Fibroblast of skin of left quadriceps (primary cell): ENCODE measurements around the gene EXOC7.
"Not testable (repeated sequence)": the region's sequence is repeated elsewhere in the genome, so short reads cannot be mapped to it uniquely, and the experiment has no call there.

ENCODE experiments used
- DNase-seq, 2 experiments: peaks; one replicate each; pipeline ENCODE4 v3.0.0-alpha.2; 2013; ENCODE audit warnings: low read depth in 2 of 2

The EXOC7 gene

DNA sequence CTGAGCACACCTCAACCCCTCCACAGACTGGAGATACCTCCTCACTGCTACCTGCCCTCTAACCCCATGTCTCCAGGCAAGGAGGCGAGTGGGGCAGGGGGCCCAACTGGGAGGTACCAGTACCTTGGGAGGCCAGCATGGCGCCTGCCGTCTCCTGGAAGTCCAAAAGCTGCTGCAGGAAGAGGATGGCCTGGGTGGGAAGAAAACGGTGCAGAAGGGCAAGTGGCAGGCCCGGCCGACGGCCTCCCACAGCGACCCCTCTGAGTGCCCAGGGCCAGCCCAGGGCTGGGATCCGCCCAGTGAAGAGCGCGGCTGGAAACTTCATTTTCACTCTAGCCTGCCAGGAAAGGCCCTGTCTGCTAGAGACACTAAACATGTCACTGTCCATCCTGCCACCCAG is 16.1 kb downstream of the EXOC7 start:
- DNase-seq: no peak

DNA sequence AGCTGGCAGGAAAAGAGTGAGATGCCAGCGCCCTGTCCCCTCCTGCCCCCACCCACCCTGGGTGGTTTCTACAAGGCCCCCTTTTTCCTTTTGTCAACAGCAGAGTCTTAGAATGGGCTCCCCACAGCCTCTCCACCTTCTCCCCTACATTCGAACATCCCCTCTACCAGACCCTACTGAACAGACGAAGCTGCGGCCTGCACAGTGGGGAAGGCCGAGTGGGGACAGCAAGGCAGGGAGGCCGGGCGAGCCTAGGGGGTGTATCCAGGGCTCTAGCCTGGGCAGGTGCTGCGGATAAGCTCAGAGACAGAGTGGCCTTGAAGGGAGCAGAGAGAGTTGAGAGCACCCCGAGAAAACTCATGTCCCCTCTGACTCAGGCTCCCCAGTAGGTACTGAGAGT is 17.2 kb downstream of the EXOC7 start:
- DNase-seq: no peak

DNA sequence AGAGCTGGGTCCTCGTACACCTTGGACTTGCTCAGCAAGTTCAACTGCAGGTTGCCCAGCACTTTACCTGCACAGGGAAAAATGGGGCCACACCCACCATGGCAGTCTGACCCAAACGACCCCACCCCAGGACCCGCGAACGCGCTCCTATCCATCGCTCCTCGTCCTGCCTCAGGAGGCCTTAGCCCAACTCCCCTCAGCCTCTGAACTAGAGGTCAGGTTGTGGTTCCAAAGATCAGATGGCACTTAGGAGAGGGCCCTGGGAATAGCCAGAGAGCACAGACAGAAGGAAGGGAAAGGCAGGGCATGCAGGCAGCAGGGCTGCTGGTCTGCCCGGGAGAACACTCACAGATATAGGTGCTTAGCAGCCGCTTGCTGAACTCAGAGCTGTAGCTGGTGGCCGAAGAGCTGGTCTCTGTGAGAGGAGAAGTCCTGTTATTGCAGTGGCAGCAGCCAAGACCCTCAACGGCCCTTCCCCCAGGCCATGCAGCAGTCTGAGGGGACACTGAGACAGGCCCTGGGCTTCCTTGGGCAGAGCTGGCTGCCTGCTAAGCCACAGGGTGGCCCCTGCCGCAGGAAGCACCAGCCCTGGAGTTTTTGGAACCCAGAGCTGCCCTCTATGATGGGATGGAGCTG is 17.7 kb downstream of the EXOC7 start:
- no peak for DNase-seq

DNA sequence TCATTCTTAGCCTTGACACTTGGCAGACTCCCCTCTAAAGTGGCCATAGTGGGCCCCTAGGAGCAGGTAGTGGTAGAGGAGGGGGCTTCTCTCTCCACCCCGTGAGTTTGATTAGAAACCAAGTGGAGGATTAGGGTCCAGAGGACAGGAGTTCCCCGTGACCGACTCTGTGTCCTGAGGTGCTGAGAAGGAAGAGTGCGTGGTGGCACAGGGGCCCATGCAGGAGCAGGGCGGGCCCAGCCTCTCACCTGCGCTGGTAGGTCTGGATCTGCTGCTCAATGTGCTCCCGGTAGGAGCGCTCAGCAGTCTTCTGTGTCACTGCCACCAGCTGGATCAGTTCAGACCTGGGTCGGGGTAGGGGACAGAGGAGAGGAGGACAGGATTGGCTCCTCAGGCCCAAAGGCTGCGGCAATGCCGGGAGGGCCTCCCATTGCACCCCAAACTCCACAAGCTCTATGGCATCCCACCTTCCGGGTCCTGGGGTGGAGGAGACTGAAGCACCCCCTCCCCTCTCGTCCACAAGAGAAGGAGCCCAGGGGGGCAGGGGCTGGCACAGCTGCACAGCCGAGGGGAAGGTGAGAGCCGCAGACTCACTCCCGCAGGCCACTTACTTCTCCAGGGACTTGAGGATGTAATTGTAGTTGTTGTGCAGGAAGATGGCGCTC is 18.4 kb downstream of the EXOC7 start:
- no peak for DNase-seq

DNA sequence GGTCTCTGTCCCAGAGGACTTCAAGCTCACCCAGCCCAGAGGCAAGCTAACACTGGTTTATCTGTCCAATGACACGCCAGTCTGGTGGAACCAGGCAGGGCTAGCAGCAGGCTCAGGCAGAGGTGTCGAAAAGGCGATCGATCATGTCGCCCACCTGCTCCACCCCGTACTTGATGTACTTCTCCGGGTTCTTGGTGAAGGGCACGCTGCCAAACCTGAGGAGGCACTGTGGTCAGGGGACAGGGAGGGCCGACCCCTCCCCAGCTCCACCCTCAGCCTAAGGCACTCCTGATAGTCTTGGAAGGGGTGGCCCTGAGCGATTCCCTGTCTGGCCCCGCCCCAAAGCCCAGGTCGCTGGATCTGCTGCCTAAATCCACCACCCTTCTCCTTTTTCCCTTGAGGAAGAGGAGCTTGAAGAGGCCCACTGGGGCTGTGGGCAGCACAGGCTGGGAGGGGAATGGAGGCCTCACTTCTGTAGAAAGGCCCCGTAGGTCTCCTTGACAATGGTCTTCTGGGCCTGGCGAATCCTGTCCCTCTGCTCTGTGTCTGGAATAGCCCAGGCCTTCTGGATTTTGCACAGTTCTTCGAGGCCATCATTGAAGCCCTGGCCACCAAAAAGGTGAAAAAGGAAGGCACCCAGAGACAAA is 19.9 kb downstream of the EXOC7 start:
- no peak for DNase-seq

DNA sequence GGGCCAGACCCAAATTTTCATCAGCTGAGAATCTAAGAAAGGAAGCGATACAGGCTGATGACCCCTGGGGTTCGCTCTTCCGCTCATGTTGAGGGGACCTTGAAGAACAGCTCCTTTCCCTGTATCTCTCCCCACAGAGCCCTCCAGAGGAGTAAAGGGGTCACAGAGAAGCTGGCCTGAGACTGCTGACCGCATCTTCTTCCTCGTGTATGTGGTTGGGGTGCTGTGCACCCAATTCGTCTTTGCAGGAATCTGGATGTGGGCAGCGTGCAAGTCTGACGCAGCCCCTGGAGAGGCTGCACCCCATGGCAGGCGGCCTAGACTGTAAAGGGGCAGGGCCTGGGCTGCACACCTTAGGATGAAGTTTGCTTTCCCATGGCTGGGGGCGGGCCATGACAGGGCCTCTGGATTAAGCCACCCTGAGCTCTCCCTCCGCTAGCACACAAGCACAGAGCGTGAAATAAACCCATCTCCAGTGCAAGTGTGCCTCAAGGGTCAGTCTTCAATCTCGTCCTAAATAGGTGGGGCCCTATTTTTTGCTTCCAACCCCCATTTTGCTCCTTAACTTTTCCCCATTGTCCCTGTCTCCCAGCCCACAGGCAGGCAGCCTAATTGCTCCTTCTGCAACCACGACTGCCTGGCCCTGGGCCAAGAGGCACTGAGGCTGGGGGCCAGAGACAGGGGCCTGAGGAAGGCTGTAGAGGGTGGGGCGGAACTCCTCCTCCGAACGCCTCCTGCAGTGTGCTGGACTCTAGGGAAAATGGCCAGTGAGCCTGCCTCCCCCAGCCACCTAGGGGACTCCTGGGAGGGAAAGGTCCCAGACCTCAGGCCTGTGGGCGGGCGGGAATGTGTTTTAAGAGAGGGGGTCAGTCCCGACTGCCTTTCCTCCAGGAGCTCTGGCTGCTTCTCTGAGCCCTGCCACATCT is 21.0 kb downstream of the EXOC7 start:
- no peak for DNase-seq

DNA sequence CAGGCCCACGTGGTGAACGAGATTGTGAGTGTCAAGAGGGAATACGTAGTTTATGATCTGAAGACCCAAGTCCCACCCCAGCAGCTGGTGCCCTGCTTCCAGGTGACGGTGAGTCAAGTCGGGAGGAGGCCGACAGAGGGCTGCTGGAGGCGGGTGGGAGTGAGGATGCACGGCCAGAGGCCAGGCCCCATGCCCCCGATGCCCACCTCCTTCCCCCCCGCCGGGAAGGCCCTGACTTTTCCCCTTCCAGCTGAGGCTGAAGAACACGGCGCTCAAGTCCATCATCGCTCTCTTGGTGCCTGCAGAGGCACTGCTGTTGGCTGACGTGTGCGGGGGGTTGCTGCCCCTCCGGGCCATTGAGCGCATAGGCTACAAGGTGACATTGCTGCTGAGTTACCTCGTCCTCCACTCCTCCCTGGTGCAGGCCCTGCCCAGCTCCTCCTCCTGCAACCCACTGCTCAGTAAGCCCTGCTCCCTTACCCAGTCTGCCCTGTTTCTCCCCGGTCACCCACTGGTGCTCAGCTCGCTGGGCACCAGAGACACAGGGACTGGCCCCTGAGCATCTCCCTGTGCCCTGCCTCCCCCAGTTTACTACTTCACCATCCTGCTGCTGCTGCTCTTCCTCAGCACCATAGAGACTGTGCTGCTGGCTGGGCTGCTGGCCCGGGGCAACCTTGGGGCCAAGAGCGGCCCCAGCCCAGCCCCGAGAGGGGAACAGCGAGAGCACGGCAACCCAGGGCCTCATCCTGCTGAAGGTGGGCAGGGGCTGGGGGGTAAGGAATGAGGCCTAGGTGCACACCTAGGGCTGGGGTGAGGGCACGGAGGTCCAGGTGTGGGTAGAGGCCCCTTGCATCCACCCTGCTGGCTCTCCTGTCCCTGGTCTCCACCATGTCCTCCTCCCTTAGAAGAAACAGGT is 22.0 kb downstream of the EXOC7 start:
- DNase-seq: no peak

DNA sequence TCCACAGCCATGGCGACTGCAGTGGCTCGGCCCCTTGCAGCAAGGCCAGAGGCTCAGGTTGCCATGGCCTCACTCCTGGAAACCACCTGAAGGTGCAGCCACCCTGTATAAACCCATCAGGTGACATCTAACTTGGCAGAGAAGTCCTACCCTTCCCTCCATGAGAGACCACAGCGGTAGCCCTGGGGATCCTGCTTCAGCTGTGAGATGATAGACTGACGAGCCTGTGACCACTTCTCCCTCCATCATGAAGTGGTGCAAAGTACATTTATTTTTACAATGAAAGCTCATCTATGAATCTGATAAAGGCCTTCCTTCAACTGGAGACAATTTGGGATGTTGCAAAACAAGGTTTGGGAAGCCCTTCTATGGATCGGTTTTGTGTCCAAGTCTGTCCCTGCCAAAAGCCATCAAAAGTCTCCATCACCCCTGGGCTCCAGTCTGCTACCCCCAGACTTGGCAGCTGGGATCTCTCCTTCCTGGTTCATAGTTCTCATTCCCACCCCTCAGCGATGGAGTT is 22.8 kb downstream of the EXOC7 start:
- DNase-seq: no peak

DNA sequence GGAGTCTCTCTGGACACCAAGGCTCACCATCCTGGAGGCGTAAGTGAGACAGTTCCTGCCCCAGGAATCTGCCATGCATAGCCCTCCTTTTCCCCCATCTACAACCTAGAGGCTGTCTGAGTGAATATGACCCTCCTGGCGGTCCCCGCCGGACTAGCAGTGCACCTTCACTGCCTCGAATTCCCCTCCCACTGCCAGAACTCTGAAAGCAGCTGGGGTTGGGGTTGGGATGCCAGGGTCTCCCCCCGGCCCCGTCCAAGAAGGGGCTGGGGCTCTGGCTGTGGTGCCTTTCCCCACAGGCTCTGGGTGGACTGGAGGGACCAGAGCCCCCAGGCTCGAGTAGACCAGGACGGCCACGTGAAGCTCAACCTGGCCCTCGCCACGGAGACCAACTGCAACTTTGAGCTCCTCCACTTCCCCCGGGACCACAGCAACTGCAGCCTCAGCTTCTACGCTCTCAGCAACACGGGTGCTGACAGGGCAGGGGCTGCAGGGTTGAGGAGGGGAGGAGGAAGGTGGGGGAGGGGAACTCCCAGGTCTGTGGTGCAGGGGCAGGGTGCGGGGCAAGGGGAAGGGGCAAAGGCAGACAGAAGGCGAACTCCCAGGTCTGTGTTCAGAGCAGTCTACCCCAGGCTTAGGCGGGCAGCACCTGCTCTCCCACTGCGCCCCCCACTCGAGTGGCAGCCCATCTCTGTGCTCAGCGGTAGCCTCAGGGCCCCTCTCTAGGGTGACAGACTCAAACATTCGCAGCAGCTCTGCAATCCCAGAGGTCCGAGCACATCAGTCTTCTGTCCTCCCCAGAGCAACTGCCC is 23.4 kb downstream of the EXOC7 start:
- DNase-seq: no peak

DNA sequence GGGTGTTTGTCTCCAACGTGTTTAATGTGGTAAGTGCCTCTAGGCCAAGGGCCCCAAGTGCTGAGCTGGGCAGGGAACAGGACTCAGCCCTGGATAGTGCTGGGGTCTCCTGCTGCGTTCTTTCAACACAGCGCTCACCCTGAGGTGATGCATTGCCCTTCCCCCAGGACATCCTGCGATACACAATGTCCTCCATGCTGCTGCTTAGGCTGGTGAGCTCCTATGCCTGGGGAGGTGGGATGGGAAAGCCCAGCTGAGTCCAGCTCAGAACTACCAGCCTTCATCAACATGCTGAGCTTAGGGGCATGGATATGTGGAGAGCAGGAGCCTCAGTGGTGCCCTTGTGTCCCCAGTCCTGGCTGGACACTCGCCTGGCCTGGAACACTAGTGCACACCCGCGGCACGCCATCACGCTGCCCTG is 24.0 kb downstream of the EXOC7 start:
- DNase-seq: no peak

DNA sequence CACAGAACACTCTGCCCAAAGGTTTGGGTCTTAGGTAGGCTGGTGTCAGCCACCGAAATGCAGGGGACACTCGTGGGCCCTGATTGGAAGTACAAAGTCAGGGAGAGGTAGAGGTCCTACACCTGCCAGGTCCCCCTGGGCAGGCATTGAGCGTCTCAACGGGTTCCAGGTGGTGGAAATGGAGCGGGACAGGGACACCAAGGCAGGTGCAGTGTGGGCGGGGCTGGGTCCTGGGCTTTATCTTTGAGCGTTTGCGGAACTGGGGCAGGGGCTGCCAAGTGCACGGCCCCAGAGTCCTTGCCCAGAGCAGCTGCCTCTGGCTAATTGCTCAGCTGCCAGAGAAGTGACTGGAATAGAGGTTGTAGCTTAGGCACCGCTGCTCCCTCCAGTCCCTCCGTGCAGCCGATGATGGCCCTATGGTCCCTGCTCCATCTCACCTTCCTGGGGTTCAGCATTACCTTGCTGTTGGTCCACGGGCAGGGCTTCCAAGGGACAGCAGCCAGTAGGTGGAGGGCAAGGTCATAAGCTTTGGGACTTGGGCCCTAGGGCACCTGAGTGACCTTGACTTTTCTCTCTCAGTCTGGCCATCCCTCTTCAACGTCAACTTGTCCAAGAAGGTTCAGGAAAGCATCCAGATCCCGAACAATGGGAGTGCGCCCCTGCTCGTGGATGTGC is 24.6 kb downstream of the EXOC7 start, which contains the start of gene ZACN:
Gene ZACN (plus strand): TSS at position 323 of the 675 bp plus-strand sequence. CDS start 83 bp downstream, at position 406.
- no peak for DNase-seq

DNA sequence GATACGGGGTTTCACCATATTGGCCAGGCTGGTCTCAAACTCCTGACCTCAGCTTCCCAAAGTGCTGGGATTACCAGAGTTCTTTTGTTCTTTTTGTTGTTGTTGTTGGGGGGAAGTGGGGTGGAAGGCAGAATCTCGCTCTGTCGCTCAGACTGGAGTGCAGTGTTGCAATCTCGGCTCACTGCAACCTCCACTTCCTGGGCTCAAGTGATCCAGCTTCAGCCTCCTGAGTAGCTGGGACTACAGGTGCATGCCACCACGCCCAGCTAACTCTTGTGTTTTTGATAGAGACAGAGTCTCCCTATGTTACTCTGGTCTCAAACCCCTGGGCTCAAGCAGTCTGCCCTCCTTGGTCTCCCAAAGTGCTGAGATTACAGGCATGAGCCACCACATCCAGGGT is 25.2 kb downstream of the EXOC7 start:
- not testable (repeated sequence) for DNase-seq

DNA sequence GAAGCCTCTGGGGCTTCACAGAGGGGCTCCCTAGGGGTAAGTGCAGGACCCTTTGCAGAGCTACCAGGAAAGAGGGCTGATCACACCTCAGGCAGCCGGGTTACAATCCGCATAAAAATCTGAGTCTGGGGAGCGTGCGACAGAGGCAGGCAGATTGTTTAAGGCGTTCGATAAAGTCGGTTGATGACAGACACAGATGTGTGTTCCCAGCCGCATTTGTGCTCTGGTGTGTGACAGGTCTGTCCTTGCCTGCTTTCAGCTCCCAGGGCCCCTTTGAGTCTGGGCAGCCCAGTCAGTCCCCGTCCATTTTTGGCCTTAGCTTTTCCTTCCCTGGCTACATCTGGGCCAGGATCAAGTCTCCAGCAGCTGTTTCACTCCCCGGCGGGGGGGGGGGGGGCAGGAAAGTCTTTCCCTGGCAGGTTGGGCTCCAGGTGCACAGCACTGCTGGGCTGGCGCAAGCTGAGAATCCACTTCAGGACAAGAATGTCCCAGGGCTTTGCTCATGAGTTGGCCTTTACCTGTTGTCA is 25.9 kb downstream of the EXOC7 start:
- no peak for DNase-seq

DNA sequence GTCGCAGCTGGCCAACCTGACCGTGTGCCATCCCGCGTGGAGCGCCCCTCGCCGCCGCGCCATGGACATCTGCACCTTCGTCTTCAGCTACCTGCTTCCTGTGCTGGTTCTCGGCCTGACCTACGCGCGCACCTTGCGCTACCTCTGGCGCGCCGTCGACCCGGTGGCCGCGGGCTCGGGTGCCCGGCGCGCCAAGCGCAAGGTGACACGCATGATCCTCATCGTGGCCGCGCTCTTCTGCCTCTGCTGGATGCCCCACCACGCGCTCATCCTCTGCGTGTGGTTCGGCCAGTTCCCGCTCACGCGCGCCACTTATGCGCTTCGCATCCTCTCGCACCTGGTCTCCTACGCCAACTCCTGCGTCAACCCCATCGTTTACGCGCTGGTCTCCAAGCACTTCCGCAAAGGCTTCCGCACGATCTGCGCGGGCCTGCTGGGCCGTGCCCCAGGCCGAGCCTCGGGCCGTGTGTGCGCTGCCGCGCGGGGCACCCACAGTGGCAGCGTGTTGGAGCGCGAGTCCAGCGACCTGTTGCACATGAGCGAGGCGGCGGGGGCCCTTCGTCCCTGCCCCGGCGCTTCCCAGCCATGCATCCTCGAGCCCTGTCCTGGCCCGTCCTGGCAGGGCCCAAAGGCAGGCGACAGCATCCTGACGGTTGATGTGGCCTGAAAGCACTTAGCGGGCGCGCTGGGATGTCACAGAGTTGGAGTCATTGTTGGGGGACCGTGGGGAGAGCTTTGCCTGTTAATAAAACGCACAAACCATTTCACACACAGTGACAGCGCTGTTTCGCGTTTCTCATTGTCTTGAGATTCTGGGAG is 26.6 kb downstream of the EXOC7 start:
- DNase-seq: no peak

DNA sequence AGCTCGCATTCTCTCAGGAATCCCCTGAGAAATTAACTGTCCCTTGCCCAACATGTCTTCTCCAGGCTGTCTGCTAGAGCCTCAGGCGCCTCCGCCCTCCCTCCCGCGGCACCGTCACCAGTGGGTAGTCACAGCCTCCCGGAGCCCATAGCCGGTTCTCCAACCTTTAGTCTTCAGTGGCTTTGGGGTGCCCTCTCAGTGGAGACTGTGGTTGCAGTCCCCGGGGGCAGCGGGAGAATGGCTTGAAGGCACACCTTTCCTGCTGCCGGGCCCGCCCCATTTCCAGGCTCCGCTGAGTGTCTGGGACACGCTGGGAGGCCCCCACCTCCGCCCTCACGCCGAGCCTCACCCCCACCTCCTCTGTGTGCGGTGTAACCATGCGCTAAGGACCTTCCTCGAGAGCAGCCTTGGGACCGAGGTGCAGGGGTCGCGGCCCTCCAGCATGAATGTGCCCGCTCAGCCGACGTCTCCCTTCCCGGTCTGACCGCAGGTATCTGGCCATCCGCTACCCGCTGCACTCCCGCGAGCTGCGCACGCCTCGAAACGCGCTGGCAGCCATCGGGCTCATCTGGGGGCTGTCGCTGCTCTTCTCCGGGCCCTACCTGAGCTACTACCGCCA is 27.3 kb downstream of the EXOC7 start:
- DNase-seq: no peak

DNA sequence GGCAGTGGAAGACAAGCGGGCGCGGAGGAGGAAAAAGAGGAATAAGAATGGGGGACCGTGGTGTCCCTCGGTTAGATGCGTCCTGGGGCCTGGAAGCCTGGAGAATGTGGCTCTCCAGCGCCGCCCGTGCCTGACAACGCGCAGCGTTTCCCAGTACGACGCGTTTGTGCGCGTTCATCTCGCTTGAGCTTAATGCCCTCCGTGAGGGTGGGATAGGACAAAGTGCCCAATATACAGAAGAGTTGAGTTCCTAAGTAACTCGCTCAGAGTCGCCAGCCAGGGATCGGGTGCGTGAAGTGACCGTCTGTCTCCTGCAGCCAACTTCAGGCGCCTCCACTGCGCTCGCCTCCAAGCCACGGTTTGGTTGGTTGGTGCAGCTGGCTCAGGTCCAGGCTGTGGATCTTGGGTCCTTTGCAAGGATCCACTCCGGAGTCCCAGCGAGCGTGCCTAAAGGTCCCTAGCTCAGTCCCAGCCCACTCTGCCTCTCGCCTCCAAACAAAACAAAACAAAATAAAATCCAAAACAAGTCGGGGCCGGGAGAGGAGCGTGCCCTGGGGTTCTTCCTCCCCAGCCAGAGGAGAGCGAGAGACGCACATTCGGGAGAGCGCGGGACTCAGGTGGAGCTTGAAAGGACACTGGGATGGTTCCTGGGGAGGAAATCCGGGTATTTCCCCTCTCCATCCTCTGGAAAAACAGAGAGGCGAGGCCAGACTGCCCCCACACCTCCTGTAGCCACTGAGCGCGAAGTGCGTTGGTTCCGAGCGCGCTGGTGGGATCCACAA is 28.0 kb downstream of the EXOC7 start:
- DNase-seq: no peak
